ENCODE data around the gene PSMD13.

The PSMD13 gene

GRCh38 chr11:204587-205109 is 32.1 kb upstream of the PSMD13 start:
- no peak for TF ChIP-seq POLR2AphosphoS5 (IDR thresholded peaks at IDR 0.05; ENCODE audit: low read depth, low read length)
- no peak for TF ChIP-seq SIN3A (IDR thresholded peaks at IDR 0.05; ENCODE audit: borderline replicate concordance, insufficient read depth, low read length)

GRCh38 chr11:205221-206001 is 31.4 kb upstream of the PSMD13 start:
- TF ChIP-seq TAF1 (IDR thresholded peaks at IDR 0.05; ENCODE audit: borderline replicate concordance, insufficient read depth, low read length) = no peak
- TF ChIP-seq POLR2AphosphoS5 (IDR thresholded peaks at IDR 0.05; ENCODE audit: low read depth, low read length) = no peak
- no peak for TF ChIP-seq FOXP2 (optimal IDR thresholded peaks at IDR 0.05; ENCODE audit: borderline replicate concordance, extremely low read depth, extremely low read length, insufficient read depth)
- TF ChIP-seq, protein P1, sequence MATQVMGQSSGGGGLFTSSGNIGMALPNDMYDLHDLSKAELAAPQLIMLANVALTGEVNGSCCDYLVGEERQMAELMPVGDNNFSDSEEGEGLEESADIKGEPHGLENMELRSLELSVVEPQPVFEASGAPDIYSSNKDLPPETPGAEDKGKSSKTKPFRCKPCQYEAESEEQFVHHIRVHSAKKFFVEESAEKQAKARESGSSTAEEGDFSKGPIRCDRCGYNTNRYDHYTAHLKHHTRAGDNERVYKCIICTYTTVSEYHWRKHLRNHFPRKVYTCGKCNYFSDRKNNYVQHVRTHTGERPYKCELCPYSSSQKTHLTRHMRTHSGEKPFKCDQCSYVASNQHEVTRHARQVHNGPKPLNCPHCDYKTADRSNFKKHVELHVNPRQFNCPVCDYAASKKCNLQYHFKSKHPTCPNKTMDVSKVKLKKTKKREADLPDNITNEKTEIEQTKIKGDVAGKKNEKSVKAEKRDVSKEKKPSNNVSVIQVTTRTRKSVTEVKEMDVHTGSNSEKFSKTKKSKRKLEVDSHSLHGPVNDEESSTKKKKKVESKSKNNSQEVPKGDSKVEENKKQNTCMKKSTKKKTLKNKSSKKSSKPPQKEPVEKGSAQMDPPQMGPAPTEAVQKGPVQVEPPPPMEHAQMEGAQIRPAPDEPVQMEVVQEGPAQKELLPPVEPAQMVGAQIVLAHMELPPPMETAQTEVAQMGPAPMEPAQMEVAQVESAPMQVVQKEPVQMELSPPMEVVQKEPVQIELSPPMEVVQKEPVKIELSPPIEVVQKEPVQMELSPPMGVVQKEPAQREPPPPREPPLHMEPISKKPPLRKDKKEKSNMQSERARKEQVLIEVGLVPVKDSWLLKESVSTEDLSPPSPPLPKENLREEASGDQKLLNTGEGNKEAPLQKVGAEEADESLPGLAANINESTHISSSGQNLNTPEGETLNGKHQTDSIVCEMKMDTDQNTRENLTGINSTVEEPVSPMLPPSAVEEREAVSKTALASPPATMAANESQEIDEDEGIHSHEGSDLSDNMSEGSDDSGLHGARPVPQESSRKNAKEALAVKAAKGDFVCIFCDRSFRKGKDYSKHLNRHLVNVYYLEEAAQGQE (IDR thresholded peaks at IDR 0.05; ENCODE audit: insufficient read depth in 1 of 2, low read depth in 2 of 2, low read length in 2 of 2) = no peak
- no peak for TF ChIP-seq SIN3A (IDR thresholded peaks at IDR 0.05; ENCODE audit: borderline replicate concordance, insufficient read depth, low read length)

- TF ChIP-seq TAF1 (IDR thresholded peaks at IDR 0.05; ENCODE audit: borderline replicate concordance, insufficient read depth, low read length) (no peak), SIN3A (IDR thresholded peaks at IDR 0.05; ENCODE audit: borderline replicate concordance, insufficient read depth, low read length) (no peak), POLR2AphosphoS5 (IDR thresholded peaks at IDR 0.05; ENCODE audit: low read depth, low read length) (no peak; the same call in 1 of the 2 replicates), FOXP2 (optimal IDR thresholded peaks at IDR 0.05; ENCODE audit: borderline replicate concordance, extremely low read depth, extremely low read length, insufficient read depth) (no peak)
- TF ChIP-seq, protein P1 (IDR thresholded peaks at IDR 0.05; ENCODE audit: insufficient read depth in 1 of 2, low read depth in 2 of 2, low read length in 2 of 2) = no peak
These were observed 30.8 kb upstream of the PSMD13 start for GRCh38 chr11:206002-206384.

- TF ChIP-seq, protein P1 (IDR thresholded peaks at IDR 0.05; ENCODE audit: insufficient read depth in 1 of 2, low read depth in 2 of 2, low read length in 2 of 2) = no peak
- TF ChIP-seq POLR2AphosphoS5 (IDR thresholded peaks at IDR 0.05; ENCODE audit: low read depth, low read length) (peak; percentile 16; the same call in 1 of the 2 replicates), SIN3A (IDR thresholded peaks at IDR 0.05; ENCODE audit: borderline replicate concordance, insufficient read depth, low read length) (0 out of 2 replicates have a peak, but pooled peaks have one; percentile 11)
These were observed 30.1 kb upstream of the PSMD13 start for GRCh38 chr11:206526-207207.

DNA sequence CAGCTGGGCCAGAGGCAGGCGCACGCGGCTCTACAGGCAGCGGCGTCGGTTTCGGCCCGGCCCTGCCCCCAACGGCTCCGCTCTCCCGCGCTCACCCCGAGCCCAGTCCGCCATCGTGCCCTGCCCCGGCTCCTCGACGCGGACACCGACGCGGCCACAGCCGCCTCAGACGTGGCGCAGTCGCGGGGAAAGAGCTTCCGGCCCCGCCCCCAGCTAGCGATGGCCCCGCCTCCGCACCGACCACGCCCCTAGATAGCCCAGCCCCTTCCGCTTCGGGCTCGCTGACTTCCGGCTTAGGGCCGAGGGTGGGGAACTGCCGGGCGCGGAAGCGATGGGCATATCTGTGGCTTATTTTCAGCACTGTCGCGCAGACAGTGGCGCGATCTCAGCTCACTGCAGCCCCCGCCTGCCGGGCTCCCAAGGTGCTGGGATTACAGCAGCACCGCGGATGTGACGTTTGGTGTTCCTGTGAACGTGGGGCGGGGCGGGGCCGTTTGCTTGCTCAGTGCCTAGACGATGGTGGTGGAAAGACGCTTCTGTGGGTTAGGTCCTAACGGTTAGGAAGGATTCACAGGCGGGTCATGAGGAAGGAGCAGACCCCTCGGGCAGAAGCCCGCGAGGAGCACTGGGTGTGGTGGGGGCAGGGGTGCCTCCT is 29.4 kb upstream of the PSMD13 start, which contains the start of the genes BET1L and RIC8A:
TSS of gene BET1L (minus strand) at position 192 of the 655 bp plus-strand sequence. CDS start at position 114, 78 bp downstream.
TSS of gene RIC8A (plus strand) at position 501 of the 655 bp plus-strand sequence. CDS start 1,147 bp downstream, outside the sequence.
- TF ChIP-seq FOXP2 (optimal IDR thresholded peaks at IDR 0.05; ENCODE audit: borderline replicate concordance, extremely low read depth, extremely low read length, insufficient read depth) = no peak
- peak; percentile 41; the same call in 1 of the 2 replicates for TF ChIP-seq SIN3A (IDR thresholded peaks at IDR 0.05; ENCODE audit: borderline replicate concordance, insufficient read depth, low read length)
- TF ChIP-seq, protein P1 (IDR thresholded peaks at IDR 0.05; ENCODE audit: insufficient read depth in 1 of 2, low read depth in 2 of 2, low read length in 2 of 2) = peak in 1 of 2 experiments; percentile 72; a peak in 2 of 4 replicates
- TF ChIP-seq TAF1 (IDR thresholded peaks at IDR 0.05; ENCODE audit: borderline replicate concordance, insufficient read depth, low read length) = peak; percentile 99
- peak; percentile 71; the same call in 1 of the 2 replicates for TF ChIP-seq POLR2AphosphoS5 (IDR thresholded peaks at IDR 0.05; ENCODE audit: low read depth, low read length)
